Adrenal gland (tissue), 5 donors: ENCODE measurements around the gene NOVA2.

Experiments
- CTCF ChIP-seq, 6 experiments: fragments of 450-650 bp in 4 of 6; fragments of 200-600 bp in 2 of 6; sonication (generic) in 1 of 6; IDR thresholded peaks; 1 replicate in 5 of 6; 2 replicates in 1 of 6; pipeline versions ENCODE4 v1.5.1 to v1.8.0; 2016 to 2021; ENCODE audit warnings: antibody characterized with exemption in 6 of 6, mild to moderate bottlenecking in 2 of 6, moderate library complexity in 1 of 6
- POLR2A ChIP-seq, 2 donors: fragments of 450-650 bp; IDR thresholded peaks; one replicate each; pipeline ENCODE4 v1.6.1; 2017; ENCODE audit warnings: antibody characterized with exemption in 2 of 2, mild to moderate bottlenecking in 2 of 2, moderate library complexity in 1 of 2
- donor health status: DM: no; HTN: no; CAD: no.

GRCh38 chr19:45934551-45935230, 39.0 kb downstream of the NOVA2 start:
- TF ChIP-seq CTCF (IDR thresholded peaks at IDR 0.05) (no peak), POLR2A (IDR thresholded peaks at IDR 0.05) (no peak)
